Endothelial cell of umbilical vein (primary cell): ENCODE measurements around the gene ZP1.

Experiments used
- EZH2 ChIP-seq: IDR thresholded peaks from 2 replicates; pipeline ENCODE4 v1.6.1; 2012; ENCODE audit warnings: borderline replicate concordance, low read depth, mild to moderate bottlenecking, moderate library complexity, low read length, inconsistent platforms; ENCODE audit not compliant: severe bottlenecking
- GATA2 ChIP-seq: IDR thresholded peaks from 2 replicates; pipeline ENCODE4 v1.7.0; 2011; ENCODE audit warnings: low read depth, mild to moderate bottlenecking, moderate library complexity, mixed read lengths, low read length; ENCODE audit not compliant: insufficient read length, insufficient read depth
- MAX ChIP-seq: IDR thresholded peaks from 2 replicates; pipeline ENCODE4 v1.6.1; 2011; ENCODE audit not compliant: insufficient read depth, insufficient read length

DNA sequence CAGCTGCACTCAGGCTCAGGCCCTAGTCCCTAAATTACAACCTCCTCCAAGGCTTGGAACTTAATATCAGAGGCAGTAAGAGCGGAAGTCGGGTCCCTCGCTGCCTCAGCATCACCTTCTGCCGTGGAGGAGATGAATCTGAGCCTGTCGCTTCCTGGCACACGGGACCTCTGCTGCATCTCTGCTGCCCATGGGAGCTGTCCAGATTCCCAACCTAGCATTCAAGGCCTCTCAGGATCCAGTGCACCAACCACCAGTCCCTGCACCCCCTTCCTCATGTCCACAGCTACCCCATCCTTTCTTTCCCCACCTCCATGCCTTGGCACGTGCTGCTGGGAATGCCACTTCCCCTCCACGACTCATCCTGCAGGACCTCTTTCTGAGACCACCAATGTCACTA, 9.1 kb upstream of the ZP1 start:
- TF ChIP-seq EZH2 = no peak
- TF ChIP-seq GATA2 = no peak
- no peak for TF ChIP-seq MAX
